ENCODE measurements around the gene PODXL2.
"Not testable (repeated sequence)": the region's sequence is repeated elsewhere in the genome, so short reads cannot be mapped to it uniquely, and the experiment has no call there.

The PODXL2 gene

GRCh38 chr3:127630811-127631714 lies 2.1 kb downstream of the PODXL2 start:
- no peak for DNase-seq

GRCh38 chr3:127632035-127632820 lies 3.2 kb downstream of the PODXL2 start:
- no peak for DNase-seq

GRCh38 chr3:127634653-127635052 lies 5.7 kb downstream of the PODXL2 start:
- no peak for DNase-seq

DNA sequence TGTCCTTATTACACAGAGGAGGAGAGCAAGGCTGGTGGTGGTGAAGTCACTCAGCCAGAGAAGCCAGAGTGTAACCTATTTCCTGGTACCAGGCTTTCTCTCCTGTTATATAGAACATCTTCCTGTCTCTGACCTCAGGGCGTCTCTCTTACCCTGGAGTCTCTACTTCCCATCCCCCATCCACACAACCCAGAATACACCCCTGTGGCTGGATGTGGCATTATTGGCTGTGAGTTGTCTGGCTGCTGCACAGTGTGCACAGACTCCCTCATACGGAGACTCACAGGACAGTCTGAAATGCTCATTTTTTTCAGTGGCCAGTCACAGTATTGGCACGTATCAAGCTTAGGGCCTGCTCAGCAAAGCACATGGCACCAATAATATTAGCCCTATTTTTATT lies 8.6 kb downstream of the PODXL2 start:
- no peak for DNase-seq

DNA sequence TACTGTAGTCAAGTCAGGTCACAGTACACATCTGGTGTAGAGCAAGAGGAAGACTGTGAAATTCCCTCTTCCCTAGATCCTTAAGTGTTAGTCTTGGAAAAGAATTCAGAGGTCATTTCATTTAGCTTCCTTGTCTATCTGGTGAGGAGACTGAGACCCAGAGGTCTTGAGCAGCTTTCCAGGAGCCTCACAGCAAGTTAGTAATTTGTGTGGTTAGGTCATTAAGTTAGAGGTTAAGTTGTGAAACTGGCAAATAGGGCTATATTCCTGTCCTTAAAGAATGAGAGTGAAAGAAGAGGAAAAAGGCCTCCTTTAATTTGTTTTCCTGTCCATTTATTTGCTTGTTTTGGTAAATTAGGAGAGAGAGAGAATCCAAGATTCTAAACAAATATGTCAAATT lies 9.0 kb downstream of the PODXL2 start:
- no peak for DNase-seq

DNA sequence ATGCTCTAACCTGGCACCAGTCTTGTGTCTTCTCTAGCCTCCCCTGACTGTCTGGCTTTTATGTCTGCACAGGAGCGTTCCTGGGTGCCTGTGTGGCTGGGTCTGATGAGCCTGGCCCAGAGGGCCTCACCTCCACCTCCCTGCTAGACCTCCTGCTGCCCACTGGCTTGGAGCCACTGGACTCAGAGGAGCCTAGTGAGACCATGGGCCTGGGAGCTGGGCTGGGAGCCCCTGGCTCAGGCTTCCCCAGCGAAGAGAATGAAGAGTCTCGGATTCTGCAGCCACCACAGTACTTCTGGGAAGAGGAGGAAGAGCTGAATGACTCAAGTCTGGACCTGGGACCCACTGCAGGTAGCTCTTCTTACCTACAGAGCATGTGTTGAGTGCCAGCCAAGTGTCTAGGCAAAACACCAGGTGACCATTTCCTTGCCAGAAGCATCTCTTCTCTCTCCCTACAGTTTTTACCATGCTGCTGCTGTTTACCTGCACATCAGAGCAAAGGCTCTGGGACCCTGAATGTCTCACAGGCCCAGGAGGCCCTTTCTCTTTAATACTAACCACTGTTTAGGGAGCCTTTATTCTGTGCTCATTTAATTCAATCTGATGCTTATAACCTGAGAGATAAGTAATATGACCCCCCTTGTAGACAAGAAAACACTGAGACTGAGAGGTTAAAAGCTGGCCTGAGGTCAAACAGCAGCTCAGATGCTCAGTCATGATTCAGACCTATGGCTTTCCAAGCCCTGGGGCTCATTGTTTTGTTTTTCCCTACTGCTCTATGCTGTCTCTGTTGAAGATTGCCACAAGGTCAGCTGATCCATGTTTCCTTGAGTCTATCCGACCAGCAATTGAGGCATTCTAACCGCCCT lies 10.4 kb downstream of the PODXL2 start:
- DNase-seq, result no peak

DNA sequence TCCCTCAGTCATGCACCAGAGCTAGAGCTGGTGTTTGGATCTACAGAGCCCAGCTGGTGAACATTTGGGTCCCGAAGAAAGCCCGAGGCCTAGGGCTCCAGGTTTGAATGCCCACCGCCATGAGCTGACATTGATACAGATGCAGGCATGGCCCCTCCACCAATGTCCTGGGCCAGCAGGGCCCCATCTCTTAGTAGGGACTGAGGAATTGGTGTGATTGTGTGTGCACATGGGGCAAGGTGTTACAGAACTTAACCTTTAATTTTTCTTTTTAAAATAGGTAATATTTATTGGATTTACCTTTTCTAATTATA lies 11.0 kb downstream of the PODXL2 start:
- no peak for DNase-seq

DNA sequence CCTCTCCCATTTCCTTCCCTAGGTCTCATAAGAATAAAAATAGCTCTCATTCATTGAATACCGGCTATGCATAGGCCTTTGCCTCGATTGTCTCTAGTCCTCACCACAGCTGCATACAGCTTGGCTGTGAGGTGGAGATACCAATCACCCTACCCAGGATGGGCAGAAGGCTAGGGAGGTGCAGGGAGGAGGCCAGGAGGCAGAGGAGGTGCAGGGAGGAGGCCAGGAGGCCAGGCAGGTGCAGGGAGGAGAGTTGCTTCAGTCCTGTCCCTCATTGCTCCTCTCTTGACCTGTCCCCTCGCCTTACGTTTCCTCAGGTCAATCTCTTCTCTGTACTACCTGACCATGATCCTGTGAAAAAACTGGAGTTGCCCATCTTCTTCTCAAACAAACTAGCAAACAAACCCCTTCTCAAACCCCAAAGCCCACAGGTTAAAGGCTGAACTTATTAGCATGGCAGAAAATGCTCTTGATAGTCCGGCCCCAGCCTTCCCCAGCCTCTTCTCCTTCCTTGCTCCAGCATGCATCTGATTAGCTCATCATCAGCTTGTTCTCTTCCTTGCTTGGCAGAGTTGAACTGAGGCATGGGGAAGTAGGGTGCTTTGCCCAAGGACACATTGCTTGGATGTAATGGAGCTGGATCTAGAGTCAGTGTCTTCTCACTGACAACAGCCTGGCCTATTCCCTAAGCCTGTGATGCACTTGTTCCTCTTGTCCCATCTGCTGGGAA lies 15.8 kb downstream of the PODXL2 start:
- no peak for DNase-seq

DNA sequence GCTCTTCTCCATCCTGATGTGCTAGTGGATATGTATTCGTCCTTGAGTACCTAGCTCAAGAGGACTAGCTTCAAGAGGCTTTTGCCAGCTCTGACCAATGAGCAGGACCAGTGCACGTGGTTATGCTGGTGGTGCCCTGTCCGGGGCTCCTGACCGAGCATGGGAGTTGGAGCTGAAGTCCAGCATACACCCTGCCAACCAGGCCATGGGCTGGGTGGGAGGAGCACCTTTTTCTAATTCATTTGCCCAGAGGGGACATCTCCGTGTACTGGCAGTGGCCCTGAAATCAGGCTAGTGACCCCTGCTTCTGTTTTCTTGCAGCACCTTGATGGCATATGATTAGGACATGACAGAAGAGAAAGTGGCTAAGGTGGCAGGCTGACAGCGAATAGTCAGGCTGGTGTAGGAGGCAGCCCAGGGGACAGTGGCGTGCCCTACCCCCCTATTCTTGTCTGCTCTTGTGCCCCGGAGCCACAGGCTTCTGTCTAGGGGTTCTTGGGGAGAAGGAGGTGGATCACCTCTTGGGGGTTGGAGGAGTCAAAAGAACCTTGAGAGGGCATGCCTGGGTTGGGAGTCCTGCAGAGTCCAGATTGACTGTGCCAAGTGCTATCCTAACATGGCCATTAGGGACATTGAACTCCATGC lies 16.5 kb downstream of the PODXL2 start:
- DNase-seq, result no peak

- DNase-seq, result no peak
Observed at GRCh38 chr3:127646501-127647046, 17.6 kb downstream of the PODXL2 start.

- no peak for DNase-seq
Observed at GRCh38 chr3:127647166-127647844, 18.3 kb downstream of the PODXL2 start.

GRCh38 chr3:127647845-127648204 lies 18.8 kb downstream of the PODXL2 start:
- DNase-seq, result no peak

DNA sequence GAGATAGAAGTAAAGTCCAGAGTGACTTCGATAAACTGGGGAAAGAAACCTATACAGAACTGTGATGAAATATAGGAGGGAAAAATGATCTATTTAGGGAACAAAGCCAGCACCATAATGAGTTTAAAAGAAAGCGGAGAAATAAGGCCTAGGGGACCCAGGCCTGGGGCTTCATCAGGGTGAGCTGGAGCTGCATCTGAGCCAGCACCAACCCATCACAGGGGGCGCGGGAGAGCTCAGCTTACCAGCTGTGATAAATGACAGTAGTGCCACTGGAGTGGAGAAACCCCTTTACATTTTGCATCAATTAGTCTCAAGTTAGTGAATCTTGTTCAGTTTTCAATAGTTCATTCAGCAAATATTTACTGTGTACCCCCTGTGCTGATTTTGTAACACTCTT lies 21.3 kb downstream of the PODXL2 start:
- no peak for DNase-seq

DNA sequence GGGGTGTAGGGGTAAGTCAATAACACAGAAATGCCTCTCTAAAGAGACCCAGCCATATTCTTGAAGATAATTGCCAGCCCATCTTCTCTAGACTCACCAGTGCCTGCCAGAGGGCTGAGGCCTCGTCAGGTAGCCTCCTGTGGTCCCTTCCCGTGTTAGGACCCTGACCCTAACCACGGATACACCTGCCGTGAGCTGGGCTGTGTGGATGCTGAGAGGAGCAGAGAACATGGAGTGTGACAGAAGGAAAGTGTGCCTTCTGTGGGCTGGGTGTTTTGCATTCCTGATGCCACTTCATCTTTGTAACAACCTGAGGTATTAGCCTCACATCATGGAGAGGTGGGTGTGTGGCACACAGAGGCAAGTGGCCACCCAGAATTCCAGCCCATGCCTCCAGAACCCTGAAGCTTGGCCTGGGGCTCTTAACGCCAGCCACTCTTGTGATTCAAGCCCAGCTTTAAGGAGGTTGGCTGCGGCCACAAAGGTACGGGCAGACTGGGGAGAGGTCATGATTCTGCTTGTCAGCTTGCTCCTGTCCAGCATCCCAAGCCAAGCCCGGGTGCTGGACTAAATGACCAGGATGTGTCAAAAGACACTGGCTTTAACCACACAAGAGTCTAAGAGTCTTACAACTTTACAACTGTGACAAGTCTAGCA lies 22.7 kb downstream of the PODXL2 start:
- DNase-seq, result no peak

- no peak for DNase-seq
Observed at GRCh38 chr3:127652246-127652995, 23.4 kb downstream of the PODXL2 start.

DNA sequence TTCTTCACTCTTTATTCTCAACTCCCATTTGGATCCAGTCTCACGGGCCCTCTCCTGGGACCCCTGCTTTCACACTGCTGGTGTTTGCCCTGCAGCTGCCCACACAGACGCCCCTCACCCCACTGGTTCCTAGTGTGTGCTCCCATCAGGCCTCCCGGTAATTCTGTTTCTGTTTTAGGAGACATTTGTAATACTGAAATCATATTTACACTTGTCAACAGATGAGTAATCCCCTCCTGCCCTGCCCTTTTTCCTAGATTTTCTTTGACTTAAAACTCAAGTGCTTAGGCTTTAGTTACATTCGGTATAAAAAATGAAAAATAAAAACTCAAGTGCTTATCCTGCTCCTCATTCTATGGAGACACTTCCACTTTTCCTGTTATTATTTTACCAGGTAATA lies 25.4 kb downstream of the PODXL2 start:
- DNase-seq, result no peak

DNA sequence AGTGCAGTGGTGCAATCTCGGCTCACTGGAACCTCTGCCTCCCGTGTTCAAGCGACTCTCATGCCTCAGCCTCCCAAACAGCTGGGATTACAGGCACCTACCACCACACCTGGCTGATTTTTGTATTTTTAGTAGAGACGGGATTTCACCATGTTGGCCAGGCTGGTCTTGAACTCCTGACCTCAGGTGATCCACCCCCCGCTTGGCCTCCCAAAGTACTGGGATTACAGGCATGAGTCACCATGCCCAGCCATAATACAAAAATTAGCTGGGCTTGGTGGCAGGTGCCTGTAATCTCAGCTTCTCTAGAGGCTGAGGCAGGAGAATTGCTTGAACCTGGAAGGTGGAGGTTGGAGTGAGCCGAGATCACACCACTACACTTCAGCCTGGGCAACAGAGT lies 26.0 kb downstream of the PODXL2 start:
- DNase-seq, result not testable (repeated sequence)

DNA sequence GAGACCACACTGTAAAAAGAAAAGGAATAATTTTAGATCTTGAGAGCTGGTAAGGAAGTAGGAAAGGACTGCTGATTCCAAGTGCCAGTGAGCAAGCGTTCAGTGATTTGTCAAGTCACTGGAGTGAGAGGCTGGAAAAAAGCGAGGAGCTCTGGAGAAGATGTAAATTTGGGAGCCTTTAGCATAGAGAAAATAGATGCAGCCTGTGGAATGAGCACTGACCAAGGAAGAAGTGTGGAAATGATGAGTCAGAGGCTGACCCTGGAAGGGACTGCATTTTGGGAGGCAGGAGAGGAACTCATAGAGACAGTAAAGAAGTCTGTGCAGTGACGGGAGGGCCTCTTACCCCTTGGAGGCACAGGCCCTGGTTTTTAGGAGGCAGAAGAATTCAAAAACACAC lies 26.7 kb downstream of the PODXL2 start:
- no peak for DNase-seq

DNA sequence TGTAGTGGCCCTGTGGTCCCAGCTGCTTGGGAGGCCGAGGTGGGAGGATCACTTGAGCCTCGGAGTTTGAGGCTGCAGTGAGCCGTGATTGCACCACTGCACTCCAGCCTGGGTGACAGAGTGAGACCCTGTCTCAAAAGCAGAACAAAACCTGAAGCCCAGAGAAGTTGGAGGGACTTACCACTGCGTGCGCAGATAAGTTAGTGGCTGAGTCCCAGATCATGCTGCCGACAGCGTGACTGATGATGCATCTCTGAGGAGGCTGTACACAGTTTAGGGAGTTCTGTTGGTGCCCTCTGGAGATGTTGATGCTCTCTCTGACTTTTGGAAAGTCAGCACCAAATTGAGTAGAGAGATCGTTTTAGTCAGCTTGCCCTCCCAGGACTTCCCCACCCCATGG lies 27.9 kb downstream of the PODXL2 start:
- DNase-seq, result no peak

DNA sequence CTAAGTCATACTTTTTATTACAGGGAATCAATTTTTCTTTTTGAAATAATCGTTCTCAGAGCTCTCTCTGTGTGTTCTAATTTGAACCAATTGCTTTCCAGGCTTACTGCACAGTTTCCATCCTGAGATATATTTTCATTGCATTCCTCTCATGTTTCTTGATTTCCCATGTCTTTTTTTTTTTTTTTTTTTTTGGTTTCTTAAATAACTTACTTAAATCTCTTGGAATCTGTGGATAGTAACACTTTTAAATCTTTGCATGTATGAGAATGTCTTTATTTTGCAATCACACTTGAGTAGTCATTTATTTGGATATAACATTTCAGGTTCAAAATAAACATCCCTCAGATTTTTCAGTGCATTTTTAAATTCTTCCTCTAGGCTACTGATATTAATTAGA lies 29.2 kb downstream of the PODXL2 start:
- DNase-seq, result no peak
